GM12872 (cell line): ENCODE results near the gene SRPRB.

Experiments
- CTCF ChIP-seq: IDR thresholded peaks from 3 replicates; pipeline ENCODE4 v1.5.1; 2011; ENCODE audit warnings: low read depth, mild to moderate bottlenecking, low read length, moderate library complexity; ENCODE audit not compliant: insufficient read depth

SRPRB gene

GRCh38 chr3:133824961-133825485 lies 19.4 kb downstream of the SRPRB start:
- no peak for TF ChIP-seq CTCF

GRCh38 chr3:133825969-133826727 lies 20.5 kb downstream of the SRPRB start:
- TF ChIP-seq CTCF: no peak

- TF ChIP-seq CTCF: no peak
These were observed 21.5 kb downstream of the SRPRB start for GRCh38 chr3:133827136-133827535.

- TF ChIP-seq CTCF: no peak
These were observed 22.1 kb downstream of the SRPRB start for GRCh38 chr3:133827684-133828083.

GRCh38 chr3:133828576-133829309 lies 23.1 kb downstream of the SRPRB start:
- no peak for TF ChIP-seq CTCF

GRCh38 chr3:133829310-133829707 lies 23.7 kb downstream of the SRPRB start:
- no peak for TF ChIP-seq CTCF

GRCh38 chr3:133830071-133830470 lies 24.5 kb downstream of the SRPRB start:
- TF ChIP-seq CTCF: no peak
